H9 (cell line): ENCODE measurements around the gene IL3RA. TPM values are rescaled to one million over a fixed set of nuclear protein-coding genes. Genes with fewer than 3 reads are reported as not detected.
"Not testable (repeated sequence)": the region's sequence is repeated elsewhere in the genome, so short reads cannot be mapped to it uniquely, and the experiment has no call there.

Experiments
- DNase-seq: peaks from one replicate; pipeline ENCODE4 v3.0.0-alpha.2; 2017
- H2AFZ ChIP-seq: one replicate; pipeline ENCODE4 v1.6.1; 2013; ENCODE audit warnings: mild to moderate bottlenecking, low read length, control low read depth, moderate library complexity
- H2AK5ac ChIP-seq: 2 replicates; pipeline ENCODE4 v1.6.1; 2013; ENCODE audit warnings: low read length, control low read depth, mixed read lengths; ENCODE audit not compliant: insufficient read length
- H2BK120ac ChIP-seq: one replicate; pipeline ENCODE4 v1.6.1; 2013; ENCODE audit warnings: low read depth, mild to moderate bottlenecking, low read length, control low read depth, inconsistent platforms; ENCODE audit not compliant: poor library complexity, severe bottlenecking
- H2BK12ac ChIP-seq: 2 replicates; pipeline ENCODE4 v1.6.1; 2013; ENCODE audit warnings: low read length, control low read depth, mixed read lengths, low read depth; ENCODE audit not compliant: insufficient read length
- H2BK15ac ChIP-seq: 2 replicates; pipeline ENCODE4 v1.6.1; 2013; ENCODE audit warnings: low read depth, low read length, control low read depth
- H2BK20ac ChIP-seq: one replicate; pipeline ENCODE4 v1.6.1; 2013; ENCODE audit warnings: low read depth, mild to moderate bottlenecking, low read length, control low read depth, inconsistent platforms; ENCODE audit not compliant: poor library complexity, severe bottlenecking
- H2BK5ac ChIP-seq: 2 replicates; pipeline ENCODE4 v1.6.1; 2013; ENCODE audit warnings: low read length, control low read depth, mixed read lengths; ENCODE audit not compliant: insufficient read length
- H3K14ac ChIP-seq: 2 replicates; pipeline ENCODE4 v1.6.1; 2013; ENCODE audit warnings: low read length, control low read depth; ENCODE audit not compliant: insufficient read depth
- H3K18ac ChIP-seq: 2 replicates; pipeline ENCODE4 v1.6.1; 2013; ENCODE audit warnings: low read depth, mild to moderate bottlenecking, mixed read lengths, low read length, control low read depth; ENCODE audit not compliant: insufficient read length
- H3K23ac ChIP-seq: 2 replicates; pipeline ENCODE4 v1.6.1; 2013; ENCODE audit warnings: low read length, control low read depth, mixed read lengths, low read depth; ENCODE audit not compliant: insufficient read length
- H3K23me2 ChIP-seq: 2 replicates; pipeline ENCODE4 v1.6.1; 2013; ENCODE audit warnings: low read depth, mild to moderate bottlenecking, mixed read lengths, low read length, control low read depth; ENCODE audit not compliant: insufficient read length, poor library complexity, severe bottlenecking
- H3K27ac ChIP-seq: 2 replicates; pipeline ENCODE4 v1.5.1; 2013; ENCODE audit warnings: low read length, control low read depth, mixed read lengths, low read depth; ENCODE audit not compliant: insufficient read length
- H3K27me3 ChIP-seq: 2 replicates; pipeline ENCODE4 v1.6.1; 2013; ENCODE audit warnings: low read length, control low read depth, inconsistent platforms; ENCODE audit not compliant: insufficient read depth
- H3K4ac ChIP-seq: 2 replicates; pipeline ENCODE4 v1.6.1; 2013; ENCODE audit warnings: low read depth, mild to moderate bottlenecking, control low read depth, inconsistent platforms, low read length, moderate library complexity
- H3K4me1 ChIP-seq: 2 replicates; pipeline ENCODE4 v1.6.1; 2013; ENCODE audit warnings: low read length, control low read depth, inconsistent platforms; ENCODE audit not compliant: insufficient read depth
- H3K4me2 ChIP-seq: 2 replicates; pipeline ENCODE4 v1.6.1; 2013; ENCODE audit warnings: low read length, control low read depth, mixed read lengths; ENCODE audit not compliant: insufficient read length, insufficient read depth
- H3K56ac ChIP-seq: 2 replicates; pipeline ENCODE4 v1.6.1; 2013; ENCODE audit warnings: low read depth, mild to moderate bottlenecking, mixed read lengths, low read length, control low read depth; ENCODE audit not compliant: insufficient read length
- H3K79me1 ChIP-seq: 2 replicates; pipeline ENCODE4 v1.6.1; 2013; ENCODE audit warnings: low read depth, mild to moderate bottlenecking, moderate library complexity, low read length, control low read depth, inconsistent platforms; ENCODE audit not compliant: insufficient read depth, poor library complexity, severe bottlenecking
- H3K79me2 ChIP-seq: 2 replicates; pipeline ENCODE4 v1.6.1; 2013; ENCODE audit warnings: low read length, control low read depth, inconsistent platforms; ENCODE audit not compliant: insufficient read depth
- H3K9ac ChIP-seq: 2 replicates; pipeline ENCODE4 v1.6.1; 2013; ENCODE audit warnings: low read length, control low read depth, mixed read lengths; ENCODE audit not compliant: insufficient read length; ENCODE audit errors: extremely low read depth
- H3K9me3 ChIP-seq: one replicate; pipeline ENCODE4 v1.6.1; 2013; ENCODE audit warnings: low read depth, low read length, inconsistent platforms; ENCODE audit not compliant: control insufficient read depth
- H3T11ph ChIP-seq: one replicate; pipeline ENCODE4 v1.6.1; 2013; ENCODE audit warnings: mild to moderate bottlenecking, low read length, control low read depth, inconsistent platforms
- H4K20me1 ChIP-seq: one replicate; pipeline ENCODE4 v1.6.1; 2013; ENCODE audit not compliant: control insufficient read depth, insufficient read length, insufficient read depth
- H4K5ac ChIP-seq: 2 replicates; pipeline ENCODE4 v1.6.1; 2013; ENCODE audit warnings: low read depth, mild to moderate bottlenecking, mixed read lengths, low read length, control low read depth; ENCODE audit not compliant: insufficient read length
- H4K8ac ChIP-seq: replicated peaks from 2 replicates; pipeline ENCODE4 v1.6.1; 2013; ENCODE audit warnings: low read length, control low read depth, mixed read lengths, low read depth; ENCODE audit not compliant: insufficient read length
- H4K91ac ChIP-seq: 2 replicates; pipeline ENCODE4 v1.6.1; 2013; ENCODE audit warnings: low read depth, mild to moderate bottlenecking, moderate library complexity, mixed read lengths, low read length, control low read depth; ENCODE audit not compliant: insufficient read length
- H3K27ac Mint-ChIP-seq, 3 experiments: 2 replicates in 2 of 3; 3 replicates in 1 of 3; pipeline ENCODE4 v1.8.0; 2020 to 2021; ENCODE audit warnings: mixed read lengths in 3 of 3, mild to moderate bottlenecking in 1 of 3, moderate library complexity in 1 of 3
- H3K27me3 Mint-ChIP-seq: 2 replicates; pipeline ENCODE4 v1.8.0; 2021; ENCODE audit warnings: low read depth, mild to moderate bottlenecking, moderate library complexity, mixed read lengths
- H3K36me3 Mint-ChIP-seq, 3 experiments: 2 replicates in 2 of 3; 3 replicates in 1 of 3; pipeline ENCODE4 v1.8.0; 2020 to 2021; ENCODE audit warnings: low read depth in 3 of 3, mixed read lengths in 3 of 3; ENCODE audit not compliant: insufficient read depth in 1 of 3
- H3K4me1 Mint-ChIP-seq, 2 experiments: 2 replicates each; pipeline ENCODE4 v1.8.0; 2020; ENCODE audit warnings: mixed read lengths in 2 of 2
- H3K4me3 Mint-ChIP-seq, 2 experiments: 2 replicates in 1 of 2; 3 replicates in 1 of 2; pipeline ENCODE4 v1.8.0; 2020 to 2021; ENCODE audit warnings: mild to moderate bottlenecking in 2 of 2, mixed read lengths in 2 of 2, moderate library complexity in 1 of 2
- H3K9me3 Mint-ChIP-seq, 2 experiments: 2 replicates in 1 of 2; 3 replicates in 1 of 2; pipeline ENCODE4 v1.8.0; 2020; ENCODE audit warnings: mild to moderate bottlenecking in 2 of 2, mixed read lengths in 2 of 2, moderate library complexity in 1 of 2
- CTCF ChIP-seq: fragments of 200-600 bp; sonication (generic); conservative IDR thresholded peaks from 3 replicates; pipeline ENCODE4 v1.8.0; 2021; ENCODE audit warnings: antibody characterized with exemption, mild to moderate bottlenecking
- WGBS: extraction: QIAGEN DNeasy Blood & Tissue Kit; methylation state at CpG from one replicate; pipeline ENCODE4 v1.1.7; 2013; ENCODE audit warnings: missing lambda C conversion rate, low lambda C conversion rate, mixed read lengths; ENCODE audit not compliant: insufficient read length; ENCODE audit errors: extremely low coverage; 5-methylcytosine and 5-hydroxymethylcytosine counted together
- total RNA-seq: library from RNA; stranded (reverse); gene quantifications from 2 replicates; pipeline ENCODE4 v1.2.1, GENCODE V29; 2021

IL3RA gene
- total RNA-seq, 1 experiment from 2014 or later, result 0.24 TPM

DNA sequence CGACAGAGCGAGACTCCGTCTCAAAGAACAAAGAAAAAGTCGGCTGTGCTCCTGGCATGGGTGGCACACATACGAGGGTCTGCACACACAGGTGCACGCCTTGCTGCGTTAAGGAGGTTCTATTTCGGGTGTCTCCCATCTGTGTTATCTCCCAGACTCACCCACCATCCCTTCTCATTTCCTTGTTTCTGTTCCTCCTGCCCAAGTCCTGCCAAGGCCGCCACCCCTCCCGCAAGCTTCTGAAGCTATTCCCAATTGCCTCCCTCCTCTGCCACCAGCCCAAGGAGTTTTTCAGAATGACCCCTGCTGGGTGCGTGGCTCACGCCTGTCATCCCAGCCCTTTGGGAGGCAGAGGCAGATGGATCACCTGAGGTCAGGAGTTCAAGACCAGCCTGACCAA, 6.0 kb upstream of the IL3RA start:
- no peaks in the 10 kb centered on the region for H3K79me2 ChIP-seq
- TF ChIP-seq CTCF, result no peak
- H3K27ac ChIP-seq, result no peak overlapping the region
- H2BK15ac ChIP-seq, result no peak overlapping the region
- no peak overlapping the region for H2BK120ac ChIP-seq
- no peaks in the 10 kb centered on the region for H3K9me3 ChIP-seq
- no peak overlapping the region; a peak in 1 of 7 replicates for H3K27ac Mint-ChIP-seq
- no peak overlapping the region for H3K4me3 Mint-ChIP-seq
- H4K20me1 ChIP-seq, result no peaks in the 10 kb centered on the region
- no peak overlapping the region for H3K56ac ChIP-seq
- H2BK20ac ChIP-seq, result no peak overlapping the region
- H3K4me1 Mint-ChIP-seq, result peaks cover 0 to 4% of the 10 kb centered on the region in 2 experiments; a peak in 2 of 4 replicates
- no peak for DNase-seq
- no peak overlapping the region for H2AK5ac ChIP-seq
- H3K18ac ChIP-seq, result no peak overlapping the region
- H3K4me1 ChIP-seq, result no peaks in the 10 kb centered on the region
- no peaks in the 10 kb centered on the region; a peak in 1 of 5 replicates for H3K9me3 Mint-ChIP-seq
- H3K79me1 ChIP-seq, result no peaks in the 10 kb centered on the region
- no peaks in the 10 kb centered on the region for H3K27me3 ChIP-seq
- no peak overlapping the region for H3T11ph ChIP-seq
- no peaks in the 10 kb centered on the region for H3K36me3 Mint-ChIP-seq
- H3K27me3 Mint-ChIP-seq, result no peaks in the 10 kb centered on the region
- no peak overlapping the region for H3K4ac ChIP-seq
- H3K9ac ChIP-seq, result no peak overlapping the region
- H2BK5ac ChIP-seq, result no peak overlapping the region
- no peak overlapping the region for H3K14ac ChIP-seq
- no peak overlapping the region for H4K5ac ChIP-seq
- no peak overlapping the region for H3K23ac ChIP-seq
- no peaks in the 10 kb centered on the region for H3K23me2 ChIP-seq
- no peak overlapping the region for H2BK12ac ChIP-seq
- no CpG with 5 or more reads among the region's 12 CpGs for WGBS
- H3K4me2 ChIP-seq, result no peak overlapping the region
- no peak overlapping the region for H2AFZ ChIP-seq
- no peak overlapping the region for H4K8ac ChIP-seq
- H4K91ac ChIP-seq, result no peak overlapping the region

DNA sequence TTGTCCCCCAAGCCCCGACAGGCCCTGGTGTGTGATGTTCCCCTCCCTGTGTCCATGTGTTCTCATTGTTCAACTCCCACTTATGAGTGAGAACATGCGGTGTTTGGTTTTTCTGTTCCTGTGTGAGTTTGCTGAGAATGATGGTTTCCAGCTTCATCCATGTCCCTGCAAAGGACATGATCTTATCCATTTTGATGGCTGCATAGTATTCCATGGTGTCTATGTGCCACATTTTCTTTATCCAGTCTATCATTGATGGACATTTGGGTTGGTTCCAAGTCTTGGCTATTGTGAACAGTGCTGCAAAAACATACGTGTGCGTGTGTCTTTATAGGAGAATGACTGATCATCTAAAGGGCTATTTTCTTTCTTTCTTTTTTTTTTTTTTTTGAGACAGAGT, 4.2 kb upstream of the IL3RA start:
- H2AK5ac ChIP-seq, H3K4me1 Mint-ChIP-seq, H2BK12ac ChIP-seq, H3K79me2 ChIP-seq, H3T11ph ChIP-seq, H3K18ac ChIP-seq, H4K20me1 ChIP-seq, H3K56ac ChIP-seq, H2AFZ ChIP-seq, H2BK15ac ChIP-seq, H3K4me3 Mint-ChIP-seq, H3K79me1 ChIP-seq, DNase-seq, H3K27me3 Mint-ChIP-seq, H4K91ac ChIP-seq, H4K5ac ChIP-seq, H3K4me1 ChIP-seq, H3K27me3 ChIP-seq, H3K27ac ChIP-seq, H2BK5ac ChIP-seq, H3K23ac ChIP-seq, H3K36me3 Mint-ChIP-seq, H3K9me3 Mint-ChIP-seq, H3K23me2 ChIP-seq, H3K14ac ChIP-seq, H3K4me2 ChIP-seq, H3K9ac ChIP-seq, H3K27ac Mint-ChIP-seq, H4K8ac ChIP-seq, H3K9me3 ChIP-seq, H3K4ac ChIP-seq, H2BK120ac ChIP-seq, H2BK20ac ChIP-seq: not testable (repeated sequence)
- WGBS, result no CpG with 5 or more reads among the region's 4 CpGs
